ENCODE data around the gene ENPEP.

GRCh38 chr4:110487873-110488272, 11.9 kb downstream of the ENPEP start:
- TF ChIP-seq REST (IDR thresholded peaks at IDR 0.05) (no peak), TAF1 (conservative IDR thresholded peaks at IDR 0.05) (no peak), CTCF (IDR thresholded peaks at IDR 0.05; ENCODE audit: low read depth, low read length, missing input control) (no peak)
